IMR-90 (cell line): Measurements from ENCODE around the gene SKIL.
"Not testable (repeated sequence)": the region's sequence is repeated elsewhere in the genome, so short reads cannot be mapped to it uniquely, and the experiment has no call there.

Source experiments
- CTCF ChIP-seq: conservative IDR thresholded peaks from 2 replicates; pipeline ENCODE4 v1.5.1; 2012; ENCODE audit warnings: mild to moderate bottlenecking, low read depth, low read length, improper control_type of control experiment
- FOS ChIP-seq: fragments of 150-350 bp; IDR thresholded peaks from 2 replicates; pipeline ENCODE4 v1.6.1; 2016; ENCODE audit warnings: low read depth, low read length
- POLR2A ChIP-seq: IDR thresholded peaks from 2 replicates; pipeline ENCODE4 v1.6.1; 2012; ENCODE audit warnings: mild to moderate bottlenecking, low read depth, low read length

GRCh38 chr3:170327868-170328548 lies 29.5 kb upstream of the SKIL start:
- TF ChIP-seq CTCF, POLR2A, FOS: not testable (repeated sequence)
